Heart right ventricle (tissue), 16 donors: ENCODE data around the gene MPV17. TPM values are rescaled to one million over a fixed set of nuclear protein-coding genes. Genes with fewer than 3 reads are reported as not detected.
"Not testable (repeated sequence)": the region's sequence is repeated elsewhere in the genome, so short reads cannot be mapped to it uniquely, and the experiment has no call there.

Experiments
- ATAC-seq, 8 donors: fragments of 200-7000 bp; cut with Tn5 transposase; one replicate each; pipeline ENCODE4 v1.9.1; 2020; ENCODE audit warnings: mild to moderate bottlenecking in 8 of 8, moderate library complexity in 8 of 8, moderate number of reproducible peaks in 1 of 8
- DNase-seq, 2 donors: peaks; one replicate each; pipeline ENCODE4 v3.0.0-alpha.2; 2020
- H3K27ac ChIP-seq, 10 donors: fragments of 200-600 bp; sonication (generic) in 2 of 10; one replicate each; pipeline versions ENCODE4 v1.5.0 to v1.8.0; 2020 to 2022; ENCODE audit warnings: mild to moderate bottlenecking in 3 of 10
- H3K27me3 ChIP-seq, 7 donors: fragments of 200-600 bp; one replicate each; pipeline ENCODE4 v1.8.0; 2021 to 2022; ENCODE audit warnings: mild to moderate bottlenecking in 2 of 7
- H3K36me3 ChIP-seq, 9 donors: fragments of 200-600 bp; sonication (generic) in 1 of 9; one replicate each; pipeline versions ENCODE4 v1.5.0 to v1.8.0; 2020 to 2022; ENCODE audit warnings: mild to moderate bottlenecking in 2 of 9
- H3K4me1 ChIP-seq, 9 donors: fragments of 200-600 bp; sonication (generic) in 1 of 9; one replicate each; pipeline versions ENCODE4 v1.5.0 to v1.8.0; 2020 to 2022; ENCODE audit warnings: mild to moderate bottlenecking in 4 of 9
- H3K4me3 ChIP-seq, 10 donors: fragments of 200-600 bp; sonication (generic) in 2 of 10; one replicate each; pipeline versions ENCODE4 v1.5.0 to v1.8.0; 2020 to 2022; ENCODE audit warnings: mild to moderate bottlenecking in 7 of 10, moderate library complexity in 2 of 10
- H3K9me3 ChIP-seq, 11 donors: fragments of 200-600 bp in 10 of 11; sonication (generic) in 2 of 11; one replicate each; pipeline versions ENCODE4 v1.5.0 to v1.8.0; 2013 to 2022; ENCODE audit warnings: mild to moderate bottlenecking in 2 of 11, control low read depth in 1 of 11, moderate library complexity in 1 of 11
- CTCF ChIP-seq, 9 donors: fragments of 200-600 bp; sonication (generic) in 2 of 9; IDR thresholded peaks; one replicate each; pipeline versions ENCODE4 v1.5.0 to v1.8.0; 2021 to 2022; ENCODE audit warnings: antibody characterized with exemption in 9 of 9, mild to moderate bottlenecking in 5 of 9, moderate library complexity in 1 of 9
- WGBS, 2 donors: extraction: QIAGEN DNeasy Blood & Tissue Kit; methylation state at CpG; one replicate each; pipeline ENCODE4 v1.1.7; 2013; ENCODE audit warnings: inconsistent platforms in 1 of 2; 5-methylcytosine and 5-hydroxymethylcytosine counted together
- intact Hi-C, 10 donors: fragments of 100-400 bp; cut with DNase I; formaldehyde crosslinking; loops; one replicate each; pipeline versions ENCODE4 v1.11.1 to v1.14.2; 2022
- polyA plus RNA-seq, 2 donors: library from polyadenylated mRNA; stranded (reverse); fragments of 200-250 nt; gene quantifications; one replicate each; pipeline ENCODE4 v1.2.3, GENCODE V29; 2013
- total RNA-seq, 10 donors: library from RNA; stranded (reverse); fragmentation: NEBNext Ultra II Directional in 3 of 10; extraction: Animal tissue kit (Norgen Biotek cat#: 25700) in 3 of 10; gene quantifications; one replicate each; pipeline versions ENCODE4 v1.2.1 to v1.2.4, GENCODE V29; 2021 to 2023
- donor health status: Arrhythmogenic right ventricular cardiomyopathy.
- donor health status: ischemic (EF 13 %, LVEDD 7.1; RV severe dilation, severe dysfunction).
- donor health status: healthy with polysubstance abuse.
- donor health status: DM: no; HTN: yes; CAD: no.
- donor health status: DM: no; HTN: no; CAD: no.
- donor health status: ischemic (EF 25% LVEDD 6.9; RV normal size, moderate dysfunction).
- donor health status: ischemic (EF 25% LVEDD 5.7; RV mildly dilated, moderate dysfunction).
- donor health status: healthy.
- donor health status: DM: yes; HTN: yes; CAD: no.
- donor health status: Ischemic cardiomyopathy.
- donor health status: ischemic (EF 35%, LVEDD 5.7; RV mildly dilated, moderate dysfunction).
- donor health status: nonischemic (EF 11% LVEDD 7.7; RV severe dilation, severe dysfunction).
- donor health status: DM: yes; HTN: yes; CAD: no.
- donor health status: PGD.
- donor health status: ischemic (EF 29% LVEDD 5.4; RV normal size, mild dysfunction).
- donor health status: nonischemic (EF 23%, LVEDD 6.1; RV moderate dilation, normal function).

MPV17 gene
- total and polyA plus RNA-seq, 12 donors = 40.8 to 220 (median 69.1) TPM

- no peaks in the 10 kb centered on the region for H3K9me3 ChIP-seq
- no peak overlapping the region for H3K4me3 ChIP-seq
- DNase-seq = no peak
- ATAC-seq = no peak
- H3K36me3 ChIP-seq = no peaks in the 10 kb centered on the region
- no peak overlapping the region for H3K27ac ChIP-seq
- 62 to 85% methylated on average over 1 of the region's 1 CpG for WGBS, 2 donors
- peaks cover 0 to 42% (median 23%) of the 10 kb centered on the region in 9 donors for H3K4me1 ChIP-seq
- intact Hi-C loops = loop anchor here in 2 of 10 donors (2.0 kb wide), 1 partner anchor 179 kb away; no protein-coding TSS in a partner anchor
- TF ChIP-seq CTCF (IDR thresholded peaks at IDR 0.05) = no peak
- H3K27me3 ChIP-seq = peaks cover 0 to 16% (median 3%) of the 10 kb centered on the region in 7 donors
These were observed 44.9 kb downstream of the MPV17 start for GRCh38 chr2:27278010-27278409.

- DNase-seq (no peak), ATAC-seq (no peak)
- no peaks in the 10 kb centered on the region for H3K9me3 ChIP-seq
- peak within 1 kb of the TSS in 7 of 10 donors; percentile 61 to 87 (median 80) for H3K27ac ChIP-seq
- intact Hi-C loops = no loop called here
- H3K36me3 ChIP-seq = no peaks in the 10 kb centered on the region
- no peak for TF ChIP-seq CTCF (IDR thresholded peaks at IDR 0.05)
- peaks cover 0 to 14% (median 0%) of the 10 kb centered on the region in 7 donors for H3K27me3 ChIP-seq
- H3K4me3 ChIP-seq = no peak within 1 kb of the TSS
- WGBS, 2 donors = 74 to 79% methylated on average over 39 of the region's 39 CpGs
- peaks cover 0 to 51% (median 14%) of the 10 kb centered on the region in 9 donors for H3K4me1 ChIP-seq
These were observed 47.4 kb downstream of the MPV17 start, which contains the start of gene DNAJC5G for GRCh38 chr2:27275211-27276150. TSS of gene DNAJC5G (plus strand) at chr2:27275433. CDS start at chr2:27276729, 1,296 bp downstream.

GRCh38 chr2:27272537-27273522 lies 50.1 kb downstream of the MPV17 start:
- H3K36me3 ChIP-seq, H3K4me3 ChIP-seq, H3K9me3 ChIP-seq, DNase-seq, intact Hi-C loops: not testable (repeated sequence)
- Histone ChIP-seq H3K4me1 (peaks cover 0 to 43% (median 15%) of the 10 kb centered on the region in 9 donors), H3K27me3 (peaks cover 0 to 37% (median 4%) of the 10 kb centered on the region in 7 donors), H3K27ac (peak overlapping the region; percentile 53 to 87 (median 76))
- WGBS, 2 donors = 53% methylated on average over 15 of the region's 15 CpGs
- peak in 2 of 8 donors; percentile 5 to 40 for ATAC-seq

- intact Hi-C loops = no loop called here
- DNase-seq = peak in 1 of 2 donors; percentile 46
- peak overlapping the region; percentile 53 to 87 (median 76) for H3K27ac ChIP-seq
- ATAC-seq = peak; percentile 77 to 94 (median 90)
- no peaks in the 10 kb centered on the region for H3K36me3 ChIP-seq
- no peaks in the 10 kb centered on the region for H3K9me3 ChIP-seq
- peaks cover 0 to 43% (median 15%) of the 10 kb centered on the region in 9 donors for H3K4me1 ChIP-seq
- H3K4me3 ChIP-seq = no peak overlapping the region
- no peak for TF ChIP-seq CTCF (IDR thresholded peaks at IDR 0.05)
- 13 to 28% methylated on average over 11 of the region's 11 CpGs for WGBS, 2 donors
- peaks cover 0 to 39% (median under 1%) of the 10 kb centered on the region in 7 donors for H3K27me3 ChIP-seq
These were observed 51.1 kb downstream of the MPV17 start for GRCh38 chr2:27271631-27272340.
